HepG2 (cell line): Measurements from ENCODE around the gene NDUFA8. TPM values are rescaled to one million over a fixed set of nuclear protein-coding genes. Genes with fewer than 3 reads are reported as not detected.

ENCODE experiments used
- ATAC-seq: fragments of 200-7000 bp; cut with Tn5 transposase; 3 replicates; pipeline ENCODE4 v1.9.1; 2020; ENCODE audit warnings: mild to moderate bottlenecking, moderate library complexity
- BruUV-seq: library from RNA; stranded (reverse); fragments of 400-500 nt; replicated peaks from 2 replicates; lab custom pipeline; 2021; lab: Mats Ljungman, UMichigan
- CTCF ChIA-PET: fragments of 300-600 bp; formaldehyde crosslinking; extraction: SDS; loops from one replicate; lab custom pipeline; 2021; ENCODE audit warnings: low total read pairs, inconsistent platforms, low intra/inter-chr PET ratio; lab: Yijun Ruan, JAX
- POLR2A ChIA-PET: fragments of 350-600 bp; sonication (Branson Sonifier 250); formaldehyde crosslinking; loops from one replicate; lab custom pipeline; 2020; ENCODE audit warnings: antibody characterized with exemption, inconsistent platforms; lab: Yijun Ruan, JAX
- DNase-seq: peaks from one replicate; pipeline ENCODE4 v3.0.0-alpha.2; 2015; ENCODE audit warnings: low spot score
- FAIRE-seq: peaks from 3 replicates; lab custom pipeline; 2011; peaks lifted over from hg19 to GRCh38; lab: Jason Lieb, UNC
- H2AFZ ChIP-seq: one replicate; pipeline ENCODE4 v1.6.1; 2011; ENCODE audit warnings: low read length, inconsistent platforms
- H3K27ac ChIP-seq: fragments of 300-600 bp; 3 replicates; pipeline ENCODE4 v1.8.0; 2011; ENCODE audit warnings: mixed run types, mild to moderate bottlenecking, mixed read lengths, low read length, inconsistent platforms; ENCODE audit not compliant: insufficient read depth; ENCODE audit errors: extremely low read length
- H3K27me3 ChIP-seq, 2 experiments: fragments of 200-600 bp in 1 of 2; 2 replicates in 1 of 2; 3 replicates in 1 of 2; pipeline versions ENCODE4 v1.6.0 to v1.8.0; 2011; ENCODE audit warnings: low read length in 2 of 2, mild to moderate bottlenecking in 2 of 2, moderate library complexity in 2 of 2, inconsistent platforms in 1 of 2; ENCODE audit not compliant: insufficient read depth in 2 of 2, control insufficient read depth in 1 of 2
- H3K36me3 ChIP-seq, 2 experiments: fragments of 200-600 bp in 1 of 2; replicated peaks in 1 of 2; 2 replicates in 1 of 2; 3 replicates in 1 of 2; pipeline versions ENCODE4 v1.5.1 to v1.8.0; 2011; ENCODE audit warnings: low read length in 2 of 2, inconsistent platforms in 1 of 2; ENCODE audit not compliant: insufficient read depth in 2 of 2, control insufficient read depth in 1 of 2
- H3K4me1 ChIP-seq: 2 replicates; pipeline ENCODE4 v1.5.1; 2012; ENCODE audit warnings: low read length, inconsistent platforms; ENCODE audit not compliant: insufficient read depth
- H3K4me2 ChIP-seq: 2 replicates; pipeline ENCODE4 v1.6.0; 2011; ENCODE audit warnings: low read depth, low read length, inconsistent platforms
- H3K4me3 ChIP-seq, 3 experiments: fragments of 200-600 bp in 1 of 3; sonication (generic), shearing (Covaris generic) in 1 of 3; replicated peaks in 1 of 3; 2 replicates each; pipeline ENCODE4 v1.5.1; 2011 to 2016; ENCODE audit warnings: low read length in 3 of 3, inconsistent platforms in 2 of 3, low read depth in 2 of 3, mild to moderate bottlenecking in 2 of 3, control low read depth in 1 of 3, mixed read lengths in 1 of 3; ENCODE audit not compliant: insufficient read depth in 1 of 3
- H3K79me2 ChIP-seq: one replicate; pipeline ENCODE4 v1.6.1; 2011; ENCODE audit warnings: low read length, inconsistent platforms; ENCODE audit not compliant: insufficient read depth
- H3K9ac ChIP-seq: 2 replicates; pipeline ENCODE4 v1.6.0; 2011; ENCODE audit warnings: mild to moderate bottlenecking, low read depth, low read length, inconsistent platforms; ENCODE audit not compliant: insufficient read depth
- H3K9me3 ChIP-seq: 2 replicates; pipeline ENCODE4 v1.5.1; 2012; ENCODE audit warnings: mild to moderate bottlenecking, low read length
- H4K20me1 ChIP-seq: 2 replicates; pipeline ENCODE4 v1.6.0; 2011; ENCODE audit warnings: inconsistent platforms, mild to moderate bottlenecking, low read length, moderate library complexity; ENCODE audit not compliant: insufficient read depth
- ARNT2 ChIP-seq: sonication (generic); formaldehyde crosslinking; IDR thresholded peaks from 2 replicates; pipeline ENCODE4 v1.8.0; 2022; ENCODE audit warnings: mild to moderate bottlenecking, low read depth, missing genetic modification reagents, moderate library complexity
- GATAD1 ChIP-seq: IDR thresholded peaks from 2 replicates; pipeline ENCODE4 v1.6.1; 2016; ENCODE audit warnings: missing genetic modification reagents, missing compliant biosample characterization
- HCFC1 ChIP-seq: fragments of 150-350 bp; IDR thresholded peaks from 2 replicates; pipeline ENCODE4 v1.6.1; 2014; ENCODE audit warnings: low read depth, low read length
- NR0B2 ChIP-seq: sonication (generic); formaldehyde crosslinking; IDR thresholded peaks from 2 replicates; pipeline ENCODE4 v1.4.0; 2020; ENCODE audit warnings: mild to moderate bottlenecking, missing genetic modification reagents
- ZNF17 ChIP-seq: sonication (generic); formaldehyde crosslinking; IDR thresholded peaks from 2 replicates; pipeline ENCODE4 v1.5.0; 2020; ENCODE audit warnings: mild to moderate bottlenecking, missing genetic modification reagents
- ZNF225 ChIP-seq: sonication (generic); formaldehyde crosslinking; IDR thresholded peaks from 2 replicates; pipeline ENCODE4 v1.4.0; 2020; ENCODE audit warnings: mild to moderate bottlenecking, missing genetic modification reagents
- ZNF260 ChIP-seq: sonication (generic); formaldehyde crosslinking; IDR thresholded peaks from 2 replicates; pipeline ENCODE4 v1.4.0; 2020; ENCODE audit warnings: missing genetic modification reagents, low read depth, mild to moderate bottlenecking, borderline replicate concordance
- ZNF33B ChIP-seq: sonication (generic); formaldehyde crosslinking; IDR thresholded peaks from 2 replicates; pipeline ENCODE4 v1.5.1; 2020; ENCODE audit warnings: mild to moderate bottlenecking, missing genetic modification reagents
- ZNF652 ChIP-seq: IDR thresholded peaks from 2 replicates; pipeline ENCODE4 v1.6.1; 2016; ENCODE audit warnings: low read depth, borderline replicate concordance
- WGBS: methylation state at CpG from one replicate; pipeline ENCODE4 v1.1.6; 2017; ENCODE audit warnings: low lambda C conversion rate; 5-methylcytosine and 5-hydroxymethylcytosine counted together
- in situ Hi-C: cut with HindIII; loops from 2 replicates; pipeline ENCODE4 v1.10.0; 2017; ENCODE audit warnings: low pct_unique_long_range_greater_than_20kb; ENCODE audit not compliant: extremely low pct_ligation_motif_present
- intact Hi-C: fragments of 100-400 bp; cut with micrococcal nuclease; formaldehyde crosslinking; loops from one replicate; pipeline ENCODE4 v1.10.0; 2022; ENCODE audit not compliant: unreplicated experiment
- polyA plus RNA-seq, 8 experiments: library from polyadenylated mRNA; depleted of rRNA in 3 of 8; stranded (reverse) in 7 of 8; unstranded in 1 of 8; fragments of >200 nt; fragmentation: Illumina TruSeq in 4 of 8; extraction: Trizol in 4 of 8; gene quantifications; 2 replicates each; pipeline versions ENCODE4 v1.2.1 to v1.2.3, GENCODE V29; 2011 to 2016; ENCODE audit warnings: low read depth in 4 of 8, missing spikeins in 1 of 8, mixed read lengths in 1 of 8; ENCODE audit not compliant: insufficient read depth in 1 of 8
- total RNA-seq, 5 experiments: library from RNA; depleted of rRNA; stranded (reverse); fragments of >200 nt; fragmentation: Illumina TruSeq; extraction: Trizol; gene quantifications; 2 replicates each; pipeline ENCODE4 v1.2.3, GENCODE V29; 2016; ENCODE audit warnings: low read depth in 1 of 5
- TF ChIP-seq, protein P1 (sequence below): sonication (generic); formaldehyde crosslinking; IDR thresholded peaks from 2 replicates; pipeline ENCODE4 v1.8.1; 2023; ENCODE audit warnings: mild to moderate bottlenecking, missing genetic modification reagents
- TF ChIP-seq, protein P2 (sequence below): sonication (generic); formaldehyde crosslinking; IDR thresholded peaks from 2 replicates; pipeline ENCODE4 v1.9.0; 2021; ENCODE audit warnings: missing genetic modification reagents, borderline replicate concordance
- TF ChIP-seq, protein P3 (sequence below): sonication (generic); formaldehyde crosslinking; IDR thresholded peaks from 2 replicates; pipeline ENCODE4 v1.4.0; 2020; ENCODE audit warnings: mild to moderate bottlenecking, missing genetic modification reagents
- TF ChIP-seq, protein P4 (sequence below): sonication (generic); formaldehyde crosslinking; IDR thresholded peaks from 2 replicates; pipeline ENCODE4 v1.4.0; 2020; ENCODE audit warnings: mild to moderate bottlenecking, missing genetic modification reagents

The NDUFA8 gene
- total and polyA plus RNA-seq, 2 of the 13 experiments (the other 11 are each of a cell fraction or from before 2014, with no cell fraction given) = 68.6 to 71.7 TPM

GRCh38 chr9:122204055-122204454, 44.5 kb upstream of the NDUFA8 start (continued):
- no peak for TF ChIP-seq ZNF33B (CRISPR knock-in tag)
- TF ChIP-seq NR0B2 (CRISPR knock-in tag) = no peak
- TF ChIP-seq ARNT2 (CRISPR knock-in tag) = no peak
- TF ChIP-seq ZNF225 (CRISPR knock-in tag) = no peak
- TF ChIP-seq ZNF17 (CRISPR knock-in tag) = no peak

GRCh38 chr9:122202111-122202510, 42.5 kb upstream of the NDUFA8 start:
- CTCF ChIA-PET = no interaction called here
- DNase-seq (no peak), FAIRE-seq (no peak), ATAC-seq (no peak)
- Histone ChIP-seq H3K36me3 (no peaks in the 10 kb centered on the region), H2AFZ (no peak overlapping the region), H3K27me3 (no peaks in the 10 kb centered on the region), H3K79me2 (no peaks in the 10 kb centered on the region), H3K4me3 (no peak overlapping the region), H3K9ac (no peak overlapping the region), H4K20me1 (no peaks in the 10 kb centered on the region), H3K9me3 (no peaks in the 10 kb centered on the region), H3K27ac (no peak overlapping the region), H3K4me2 (no peak overlapping the region), H3K4me1 (peaks cover 16% of the 10 kb centered on the region)
- POLR2A ChIA-PET = no interaction called here
- WGBS = 59% methylated on average over 3 of the region's 3 CpGs
- BruUV-seq = no TSS peak
- TF ChIP-seq ZNF652 (no peak), GATAD1 (CRISPR knock-in tag) (no peak), ZNF260 (CRISPR knock-in tag) (no peak), HCFC1 (no peak)
- TF ChIP-seq, protein P1, sequence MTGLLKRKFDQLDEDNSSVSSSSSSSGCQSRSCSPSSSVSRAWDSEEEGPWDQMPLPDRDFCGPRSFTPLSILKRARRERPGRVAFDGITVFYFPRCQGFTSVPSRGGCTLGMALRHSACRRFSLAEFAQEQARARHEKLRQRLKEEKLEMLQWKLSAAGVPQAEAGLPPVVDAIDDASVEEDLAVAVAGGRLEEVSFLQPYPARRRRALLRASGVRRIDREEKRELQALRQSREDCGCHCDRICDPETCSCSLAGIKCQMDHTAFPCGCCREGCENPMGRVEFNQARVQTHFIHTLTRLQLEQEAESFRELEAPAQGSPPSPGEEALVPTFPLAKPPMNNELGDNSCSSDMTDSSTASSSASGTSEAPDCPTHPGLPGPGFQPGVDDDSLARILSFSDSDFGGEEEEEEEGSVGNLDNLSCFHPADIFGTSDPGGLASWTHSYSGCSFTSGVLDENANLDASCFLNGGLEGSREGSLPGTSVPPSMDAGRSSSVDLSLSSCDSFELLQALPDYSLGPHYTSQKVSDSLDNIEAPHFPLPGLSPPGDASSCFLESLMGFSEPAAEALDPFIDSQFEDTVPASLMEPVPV = no peak
- TF ChIP-seq, protein P2, sequence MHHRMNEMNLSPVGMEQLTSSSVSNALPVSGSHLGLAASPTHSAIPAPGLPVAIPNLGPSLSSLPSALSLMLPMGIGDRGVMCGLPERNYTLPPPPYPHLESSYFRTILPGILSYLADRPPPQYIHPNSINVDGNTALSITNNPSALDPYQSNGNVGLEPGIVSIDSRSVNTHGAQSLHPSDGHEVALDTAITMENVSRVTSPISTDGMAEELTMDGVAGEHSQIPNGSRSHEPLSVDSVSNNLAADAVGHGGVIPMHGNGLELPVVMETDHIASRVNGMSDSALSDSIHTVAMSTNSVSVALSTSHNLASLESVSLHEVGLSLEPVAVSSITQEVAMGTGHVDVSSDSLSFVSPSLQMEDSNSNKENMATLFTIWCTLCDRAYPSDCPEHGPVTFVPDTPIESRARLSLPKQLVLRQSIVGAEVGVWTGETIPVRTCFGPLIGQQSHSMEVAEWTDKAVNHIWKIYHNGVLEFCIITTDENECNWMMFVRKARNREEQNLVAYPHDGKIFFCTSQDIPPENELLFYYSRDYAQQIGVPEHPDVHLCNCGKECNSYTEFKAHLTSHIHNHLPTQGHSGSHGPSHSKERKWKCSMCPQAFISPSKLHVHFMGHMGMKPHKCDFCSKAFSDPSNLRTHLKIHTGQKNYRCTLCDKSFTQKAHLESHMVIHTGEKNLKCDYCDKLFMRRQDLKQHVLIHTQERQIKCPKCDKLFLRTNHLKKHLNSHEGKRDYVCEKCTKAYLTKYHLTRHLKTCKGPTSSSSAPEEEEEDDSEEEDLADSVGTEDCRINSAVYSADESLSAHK (CRISPR knock-in tag) = no peak
- TF ChIP-seq, protein P3, sequence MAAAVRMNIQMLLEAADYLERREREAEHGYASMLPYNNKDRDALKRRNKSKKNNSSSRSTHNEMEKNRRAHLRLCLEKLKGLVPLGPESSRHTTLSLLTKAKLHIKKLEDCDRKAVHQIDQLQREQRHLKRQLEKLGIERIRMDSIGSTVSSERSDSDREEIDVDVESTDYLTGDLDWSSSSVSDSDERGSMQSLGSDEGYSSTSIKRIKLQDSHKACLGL (CRISPR knock-in tag) = no peak
- TF ChIP-seq, protein P4, sequence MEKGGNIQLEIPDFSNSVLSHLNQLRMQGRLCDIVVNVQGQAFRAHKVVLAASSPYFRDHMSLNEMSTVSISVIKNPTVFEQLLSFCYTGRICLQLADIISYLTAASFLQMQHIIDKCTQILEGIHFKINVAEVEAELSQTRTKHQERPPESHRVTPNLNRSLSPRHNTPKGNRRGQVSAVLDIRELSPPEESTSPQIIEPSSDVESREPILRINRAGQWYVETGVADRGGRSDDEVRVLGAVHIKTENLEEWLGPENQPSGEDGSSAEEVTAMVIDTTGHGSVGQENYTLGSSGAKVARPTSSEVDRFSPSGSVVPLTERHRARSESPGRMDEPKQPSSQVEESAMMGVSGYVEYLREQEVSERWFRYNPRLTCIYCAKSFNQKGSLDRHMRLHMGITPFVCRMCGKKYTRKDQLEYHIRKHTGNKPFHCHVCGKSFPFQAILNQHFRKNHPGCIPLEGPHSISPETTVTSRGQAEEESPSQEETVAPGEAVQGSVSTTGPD (CRISPR knock-in tag) = no peak
- in situ Hi-C loops = loop anchor here (5.0 kb wide), 1 partner anchor 60 kb away; no protein-coding TSS in a partner anchor
- intact Hi-C loops = no loop called here
